AG04449 (cell line): ENCODE data around the gene KCNAB1.

Experiments
- CTCF ChIA-PET: fragments of 350-600 bp; formaldehyde crosslinking; extraction: SDS; loops from one replicate; lab custom pipeline; 2021; ENCODE audit warnings: antibody characterized with exemption; lab: Yijun Ruan, JAX
- POLR2A ChIA-PET: fragments of 400-600, 350-600 bp; formaldehyde crosslinking; extraction: SDS; loops from one replicate; lab custom pipeline; 2020; ENCODE audit warnings: antibody characterized with exemption, inconsistent platforms; lab: Yijun Ruan, JAX
- DNase-seq: peaks from one replicate; pipeline ENCODE4 v3.0.0-alpha.2; 2010; ENCODE audit warnings: low read depth, low spot score
- H3K4me3 ChIP-seq: 2 replicates; pipeline ENCODE4 v1.5.1; 2011; ENCODE audit warnings: low read depth, mild to moderate bottlenecking, control low read depth, low read length
- CTCF ChIP-seq: IDR thresholded peaks from one replicate; pipeline ENCODE4 v1.5.1; 2011; ENCODE audit warnings: mild to moderate bottlenecking, moderate library complexity, low read length, control low read depth, inconsistent platforms; ENCODE audit not compliant: insufficient read depth; ENCODE audit errors: missing control alignments

Gene KCNAB1

GRCh38 chr3:156575641-156576040, 455.3 kb downstream of the KCNAB1 start:
- ChIA-PET CTCF (interaction anchor here (1.2 to 1.5 kb wide), 3 partner anchors 96 to 507 kb away, joined by 3 to 4 read pairs (median 3); no protein-coding TSS in a partner anchor), POLR2A (no interaction called here)
- no peak for TF ChIP-seq CTCF
- H3K4me3 ChIP-seq, result no peak overlapping the region
- no peak for DNase-seq

- no peak for DNase-seq
- POLR2A ChIA-PET, result no interaction called here
- CTCF ChIA-PET, result interaction anchor here (1.2 to 1.5 kb wide), 3 partner anchors 96 to 506 kb away, joined by 3 to 4 read pairs (median 3); no protein-coding TSS in a partner anchor
- H3K4me3 ChIP-seq, result no peak overlapping the region
- TF ChIP-seq CTCF, result no peak
Observed at GRCh38 chr3:156576051-156576450, 455.7 kb downstream of the KCNAB1 start.

- CTCF ChIA-PET, result interaction anchor here (1.2 to 1.5 kb wide), 2 partner anchors 95 to 97 kb away, joined by 3 read pairs; no protein-coding TSS in a partner anchor
- POLR2A ChIA-PET, result no interaction called here
- DNase-seq, result no peak
- no peak for TF ChIP-seq CTCF
- no peak overlapping the region for H3K4me3 ChIP-seq
Observed at GRCh38 chr3:156576651-156577348, 456.4 kb downstream of the KCNAB1 start.

GRCh38 chr3:156577736-156578135, 457.4 kb downstream of the KCNAB1 start:
- TF ChIP-seq CTCF, result no peak
- ChIA-PET CTCF (interaction anchor here (1.1 kb wide), 1 partner anchor 9 kb away, joined by 3 read pairs; no protein-coding TSS in a partner anchor), POLR2A (no interaction called here)

GRCh38 chr3:156579427-156579851, 459.1 kb downstream of the KCNAB1 start:
- no peak overlapping the region for H3K4me3 ChIP-seq
- no peak for TF ChIP-seq CTCF
- DNase-seq, result no peak
- POLR2A ChIA-PET, result no interaction called here
- CTCF ChIA-PET, result interaction anchor here (1.2 to 1.4 kb wide), 2 partner anchors 8 to 92 kb away, joined by 3 read pairs; no protein-coding TSS in a partner anchor

More at GRCh38 chr3:156577736-156578135, 457.4 kb downstream of the KCNAB1 start:
- DNase-seq, result no peak
- no peak overlapping the region for H3K4me3 ChIP-seq

GRCh38 chr3:156581033-156581432, 460.7 kb downstream of the KCNAB1 start:
- TF ChIP-seq CTCF, result no peak
- POLR2A ChIA-PET, result no interaction called here
- CTCF ChIA-PET, result no interaction called here
- DNase-seq, result no peak
- H3K4me3 ChIP-seq, result no peak overlapping the region
